Vagina (tissue), 2 donors: ENCODE results near the gene MAB21L4.

ENCODE experiments used
- POLR2A ChIP-seq, 2 donors: fragments of 450-650 bp; IDR thresholded peaks; one replicate each; pipeline ENCODE4 v1.6.1; 2017; ENCODE audit warnings: antibody characterized with exemption in 2 of 2, mild to moderate bottlenecking in 2 of 2, moderate library complexity in 2 of 2
- TF ChIP-seq, protein P1 (sequence below), 3 experiments: fragments of 450-650 bp in 2 of 3; fragments of 200-600 bp in 1 of 3; sonication (generic) in 1 of 3; IDR thresholded peaks; one replicate each; pipeline ENCODE4 v1.5.1; 2017 to 2019; ENCODE audit warnings: antibody characterized with exemption in 3 of 3, mild to moderate bottlenecking in 2 of 3, moderate library complexity in 2 of 3

DNA sequence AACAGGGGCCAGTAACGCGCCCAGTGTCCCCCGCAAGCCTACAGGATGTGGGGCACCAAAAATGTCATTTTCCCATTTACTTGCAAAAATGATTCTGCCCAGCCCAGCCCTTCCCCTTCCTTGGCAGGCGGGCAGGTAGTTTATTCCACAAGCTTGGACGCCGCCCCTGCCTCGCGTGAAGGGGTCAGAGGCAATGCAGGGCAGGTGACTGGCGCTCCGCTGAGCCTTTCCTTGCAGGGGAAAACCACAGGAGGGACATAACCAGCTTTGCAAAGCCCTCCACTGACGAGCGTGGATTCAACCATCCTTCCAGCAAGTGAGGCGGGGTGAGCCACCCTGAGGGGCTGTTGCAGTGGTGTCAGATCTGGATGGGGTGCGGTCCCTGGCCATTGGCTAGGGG lies 5.3 kb downstream of the MAB21L4 start:
- TF ChIP-seq, protein P1, sequence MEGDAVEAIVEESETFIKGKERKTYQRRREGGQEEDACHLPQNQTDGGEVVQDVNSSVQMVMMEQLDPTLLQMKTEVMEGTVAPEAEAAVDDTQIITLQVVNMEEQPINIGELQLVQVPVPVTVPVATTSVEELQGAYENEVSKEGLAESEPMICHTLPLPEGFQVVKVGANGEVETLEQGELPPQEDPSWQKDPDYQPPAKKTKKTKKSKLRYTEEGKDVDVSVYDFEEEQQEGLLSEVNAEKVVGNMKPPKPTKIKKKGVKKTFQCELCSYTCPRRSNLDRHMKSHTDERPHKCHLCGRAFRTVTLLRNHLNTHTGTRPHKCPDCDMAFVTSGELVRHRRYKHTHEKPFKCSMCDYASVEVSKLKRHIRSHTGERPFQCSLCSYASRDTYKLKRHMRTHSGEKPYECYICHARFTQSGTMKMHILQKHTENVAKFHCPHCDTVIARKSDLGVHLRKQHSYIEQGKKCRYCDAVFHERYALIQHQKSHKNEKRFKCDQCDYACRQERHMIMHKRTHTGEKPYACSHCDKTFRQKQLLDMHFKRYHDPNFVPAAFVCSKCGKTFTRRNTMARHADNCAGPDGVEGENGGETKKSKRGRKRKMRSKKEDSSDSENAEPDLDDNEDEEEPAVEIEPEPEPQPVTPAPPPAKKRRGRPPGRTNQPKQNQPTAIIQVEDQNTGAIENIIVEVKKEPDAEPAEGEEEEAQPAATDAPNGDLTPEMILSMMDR (IDR thresholded peaks at IDR 0.05), result no peak
- TF ChIP-seq POLR2A (IDR thresholded peaks at IDR 0.05), result no peak
